ENCODE measurements around the gene RAD9A.

Gene RAD9A

DNA sequence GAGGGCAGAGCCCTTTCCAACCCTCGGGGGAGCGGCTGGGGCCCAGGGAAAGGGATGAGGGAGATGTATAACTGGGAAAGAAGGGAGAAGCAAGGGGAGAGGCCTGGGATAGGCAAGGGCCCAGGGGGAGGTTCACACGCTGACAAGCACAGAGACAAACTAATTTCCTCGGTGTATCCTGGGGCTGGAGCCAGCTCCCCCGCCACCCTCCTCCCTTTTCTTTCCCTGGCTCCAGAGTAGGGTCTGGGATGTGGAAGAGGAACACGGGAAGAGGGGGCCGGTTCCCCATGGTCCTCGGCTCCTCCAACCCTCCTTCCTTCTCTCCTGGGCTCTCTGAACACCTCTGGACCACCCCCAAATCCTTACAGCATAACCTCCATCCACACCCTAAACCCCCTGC is 25.2 kb upstream of the RAD9A start:
- no peaks in the 10 kb centered on the region for H3K27me3 Mint-ChIP-seq
- H3K27ac Mint-ChIP-seq, result peak overlapping the region; percentile 15 to 78

DNA sequence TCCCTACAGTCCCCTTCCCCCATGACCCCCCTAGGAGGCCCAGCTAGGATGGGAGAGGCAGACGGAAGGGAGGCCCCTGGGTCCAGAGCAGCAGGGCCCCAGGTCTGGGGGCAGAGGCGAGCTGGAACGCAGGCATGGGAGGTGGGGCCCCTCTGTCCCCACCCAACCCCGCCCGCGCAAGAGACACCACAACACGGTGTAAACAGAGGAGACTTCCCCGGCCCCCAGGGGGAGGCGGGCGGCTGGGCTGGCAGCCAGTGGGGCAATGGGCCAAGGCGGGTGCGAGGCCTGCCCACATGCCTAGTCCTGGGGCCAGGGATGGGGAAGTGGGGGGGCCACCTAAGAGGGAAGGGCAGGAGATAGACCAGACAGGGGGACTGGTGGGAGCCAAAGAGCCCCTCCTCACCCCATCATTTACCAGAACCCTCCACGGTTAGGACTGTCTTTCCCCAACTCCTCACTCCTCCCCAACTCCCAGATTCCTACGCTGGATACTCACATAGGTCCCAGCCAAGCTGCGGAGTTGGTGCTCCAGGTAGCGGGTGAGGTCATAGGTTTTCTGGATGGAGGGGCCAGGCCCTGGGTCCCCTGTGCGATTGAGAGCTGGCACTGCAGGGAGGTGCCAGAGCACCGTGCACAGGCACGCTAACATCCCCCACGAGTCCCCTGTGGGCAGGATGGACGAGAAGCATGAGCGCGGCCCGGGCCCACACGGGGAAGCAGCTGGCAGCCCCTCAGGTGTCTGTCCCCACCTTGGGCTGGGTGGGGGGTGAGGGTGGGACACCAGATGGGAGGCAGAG is 24.6 kb upstream of the RAD9A start:
- H3K4me3 Mint-ChIP-seq, result peak overlapping the region; percentile 82 to 89
- H3K27ac Mint-ChIP-seq, result peak overlapping the region; percentile 29 to 78
- no peaks in the 10 kb centered on the region for H3K9me3 Mint-ChIP-seq
- peaks cover 83 to 91% of the 10 kb centered on the region in 2 donors for H3K4me1 Mint-ChIP-seq (ENCODE audit: low read depth in 2 of 2)
- H3K36me3 Mint-ChIP-seq (ENCODE audit: insufficient read depth), result peaks cover 40% of the 10 kb centered on the region
- ATAC-seq (replicated peaks) (no peak), DNase-seq (no peak)
- no peaks in the 10 kb centered on the region for H3K27me3 Mint-ChIP-seq

More for the DNA sequence above, 25.2 kb upstream of the RAD9A start:
- no peak for ATAC-seq (replicated peaks)
- H3K4me1 Mint-ChIP-seq (ENCODE audit: low read depth in 2 of 2), result peaks cover 84 to 91% of the 10 kb centered on the region in 2 donors
- H3K9me3 Mint-ChIP-seq, result no peaks in the 10 kb centered on the region
- H3K4me3 Mint-ChIP-seq, result peak overlapping the region; percentile 54 to 63
- DNase-seq, result no peak
- peaks cover 35% of the 10 kb centered on the region for H3K36me3 Mint-ChIP-seq (ENCODE audit: insufficient read depth)

DNA sequence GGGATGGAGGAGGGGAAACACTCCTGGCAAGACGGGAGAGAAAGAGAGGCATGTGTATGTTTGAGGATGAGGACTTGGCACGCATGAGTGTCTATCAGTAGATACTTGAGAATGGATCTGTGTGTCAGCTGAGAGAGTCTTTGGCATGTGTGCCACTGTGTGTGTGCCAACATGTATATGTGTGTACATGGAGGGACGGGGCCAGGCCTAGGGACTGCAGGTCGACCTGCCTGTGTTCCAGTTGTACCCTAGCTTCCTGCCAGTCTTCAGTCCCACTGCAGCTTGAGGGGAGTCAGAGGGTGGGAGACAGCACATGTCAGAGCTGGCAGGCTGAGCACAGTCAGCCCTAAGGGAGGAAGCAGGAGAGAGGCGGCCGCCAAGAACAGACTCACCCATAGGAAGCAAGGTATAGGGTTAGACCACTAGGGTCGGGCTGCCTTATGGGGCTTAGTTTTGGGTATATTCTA is 24.0 kb upstream of the RAD9A start:
- H3K9me3 Mint-ChIP-seq, result no peaks in the 10 kb centered on the region
- no peak for ATAC-seq (replicated peaks)
- peak overlapping the region; percentile 82 to 89 for H3K4me3 Mint-ChIP-seq
- peaks cover 43% of the 10 kb centered on the region for H3K36me3 Mint-ChIP-seq (ENCODE audit: insufficient read depth)
- H3K27me3 Mint-ChIP-seq, result no peaks in the 10 kb centered on the region
- peaks cover 77 to 85% of the 10 kb centered on the region in 2 donors for H3K4me1 Mint-ChIP-seq (ENCODE audit: low read depth in 2 of 2)
- DNase-seq, result no peak
- H3K27ac Mint-ChIP-seq, result peak overlapping the region; percentile 29 to 71

- H3K4me3 Mint-ChIP-seq, result peak overlapping the region; percentile 82 to 89
- ATAC-seq (replicated peaks), result peak; percentile 52
- peak in 1 of 3 experiments; percentile 42 for DNase-seq
Measured at GRCh38 chr11:67368621-67369020, 23.2 kb upstream of the RAD9A start.

DNA sequence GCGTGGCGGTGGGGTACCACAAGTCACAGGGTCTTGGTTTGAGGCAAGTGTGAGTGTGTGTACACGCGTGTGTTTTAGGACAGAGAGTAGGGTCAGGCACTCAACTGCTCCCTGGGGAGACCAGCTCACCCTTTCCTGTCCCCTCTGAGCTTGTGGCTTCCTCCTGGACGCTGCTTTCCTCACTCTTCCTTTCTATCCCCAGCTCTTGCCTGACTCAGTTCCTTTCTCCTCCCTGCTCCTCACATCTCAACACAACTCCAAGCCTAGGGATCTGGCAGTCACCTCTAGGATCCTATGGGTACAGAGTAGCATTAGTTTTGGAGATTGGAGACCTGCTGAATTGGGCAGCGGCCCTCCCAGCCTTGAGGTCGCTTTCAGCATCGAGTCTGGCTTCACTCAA is 22.5 kb upstream of the RAD9A start:
- Mint-ChIP-seq H3K4me1 (ENCODE audit: low read depth in 2 of 2) (peaks cover 70 to 83% of the 10 kb centered on the region in 2 donors), H3K4me3 (peak overlapping the region; percentile 82 to 89), H3K27ac (peak overlapping the region; percentile 29 to 71), H3K27me3 (no peaks in the 10 kb centered on the region), H3K36me3 (ENCODE audit: insufficient read depth) (peaks cover 53% of the 10 kb centered on the region), H3K9me3 (no peaks in the 10 kb centered on the region)
- ATAC-seq (replicated peaks), result no peak
- DNase-seq, result no peak

More at GRCh38 chr11:67368621-67369020, 23.2 kb upstream of the RAD9A start:
- no peaks in the 10 kb centered on the region for H3K27me3 Mint-ChIP-seq
- peak overlapping the region; percentile 29 to 71 for H3K27ac Mint-ChIP-seq
- no peaks in the 10 kb centered on the region for H3K9me3 Mint-ChIP-seq
- peaks cover 47% of the 10 kb centered on the region for H3K36me3 Mint-ChIP-seq (ENCODE audit: insufficient read depth)
- peaks cover 72 to 83% of the 10 kb centered on the region in 2 donors for H3K4me1 Mint-ChIP-seq (ENCODE audit: low read depth in 2 of 2)

GRCh38 chr11:67369801-67370284 is 21.9 kb upstream of the RAD9A start:
- Mint-ChIP-seq H3K27me3 (no peaks in the 10 kb centered on the region), H3K27ac (peak overlapping the region; percentile 23 to 29), H3K4me1 (ENCODE audit: low read depth in 2 of 2) (peaks cover 68 to 82% of the 10 kb centered on the region in 2 donors), H3K36me3 (ENCODE audit: insufficient read depth) (peaks cover 51% of the 10 kb centered on the region), H3K9me3 (no peaks in the 10 kb centered on the region), H3K4me3 (peak overlapping the region; percentile 82 to 89)
- DNase-seq (no peak), ATAC-seq (replicated peaks) (no peak)

- no peak for ATAC-seq (replicated peaks)
- peaks cover 45% of the 10 kb centered on the region for H3K36me3 Mint-ChIP-seq (ENCODE audit: insufficient read depth)
- peak overlapping the region; percentile 82 to 86 for H3K27ac Mint-ChIP-seq
- H3K9me3 Mint-ChIP-seq, result no peaks in the 10 kb centered on the region
- H3K4me1 Mint-ChIP-seq (ENCODE audit: low read depth in 2 of 2), result peaks cover 64 to 77% of the 10 kb centered on the region in 2 donors
- DNase-seq, result no peak
- peak overlapping the region; percentile 82 to 89 for H3K4me3 Mint-ChIP-seq
- no peaks in the 10 kb centered on the region for H3K27me3 Mint-ChIP-seq
Measured at GRCh38 chr11:67370351-67371076, 21.3 kb upstream of the RAD9A start.

- no peaks in the 10 kb centered on the region for H3K27me3 Mint-ChIP-seq
- H3K9me3 Mint-ChIP-seq, result no peaks in the 10 kb centered on the region
- H3K4me3 Mint-ChIP-seq, result peak overlapping the region; percentile 82 to 89
- ATAC-seq (replicated peaks), result peak; percentile 24
- peak in 2 of 3 experiments; percentile 30 to 39 for DNase-seq
- H3K36me3 Mint-ChIP-seq (ENCODE audit: insufficient read depth), result peaks cover 40% of the 10 kb centered on the region
- peaks cover 59 to 76% of the 10 kb centered on the region in 2 donors for H3K4me1 Mint-ChIP-seq (ENCODE audit: low read depth in 2 of 2)
- peak overlapping the region; percentile 82 to 86 for H3K27ac Mint-ChIP-seq
Measured at GRCh38 chr11:67371189-67371910, 20.4 kb upstream of the RAD9A start.

- DNase-seq (no peak), ATAC-seq (replicated peaks) (peak; percentile 3)
- H3K9me3 Mint-ChIP-seq, result no peaks in the 10 kb centered on the region
- H3K4me3 Mint-ChIP-seq, result peak overlapping the region; percentile 82 to 89
- H3K36me3 Mint-ChIP-seq (ENCODE audit: insufficient read depth), result peaks cover 40% of the 10 kb centered on the region
- H3K4me1 Mint-ChIP-seq (ENCODE audit: low read depth in 2 of 2), result peaks cover 59 to 70% of the 10 kb centered on the region in 2 donors
- H3K27ac Mint-ChIP-seq, result peak overlapping the region; percentile 82 to 86
- no peaks in the 10 kb centered on the region for H3K27me3 Mint-ChIP-seq
Measured at GRCh38 chr11:67371911-67372320, 19.9 kb upstream of the RAD9A start.

GRCh38 chr11:67372321-67372992 is 19.3 kb upstream of the RAD9A start:
- Mint-ChIP-seq H3K4me1 (ENCODE audit: low read depth in 2 of 2) (peaks cover 58 to 69% of the 10 kb centered on the region in 2 donors), H3K27ac (peak overlapping the region; percentile 82 to 86), H3K27me3 (no peaks in the 10 kb centered on the region), H3K36me3 (ENCODE audit: insufficient read depth) (peaks cover 40% of the 10 kb centered on the region), H3K9me3 (no peaks in the 10 kb centered on the region), H3K4me3 (peak overlapping the region; percentile 89 to 98)
- no peak for ATAC-seq (replicated peaks)
- DNase-seq, result no peak

GRCh38 chr11:67372993-67373647 is 18.7 kb upstream of the RAD9A start, which contains the start of gene CLCF1:
Gene CLCF1 (minus strand): TSS chr11:67373598. CDS start chr11:67373539, 59 bp downstream.
- H3K4me1 Mint-ChIP-seq (ENCODE audit: low read depth in 2 of 2), result peaks cover 52 to 63% of the 10 kb centered on the region in 2 donors

More at GRCh38 chr11:67372993-67373647, 18.7 kb upstream of the RAD9A start, which contains the start of gene CLCF1:
- H3K4me3 Mint-ChIP-seq, result peak within 1 kb of the TSS; percentile 91 to 98
- peaks cover 36% of the 10 kb centered on the region for H3K36me3 Mint-ChIP-seq (ENCODE audit: insufficient read depth)
- peak within 1 kb of the TSS; percentile 96 to 97 for H3K27ac Mint-ChIP-seq
- ATAC-seq (replicated peaks), result peak; percentile 18
- no peaks in the 10 kb centered on the region for H3K27me3 Mint-ChIP-seq
- DNase-seq, result peak in 1 of 3 experiments; percentile 23
- no peaks in the 10 kb centered on the region for H3K9me3 Mint-ChIP-seq

Data from effector memory CD8-positive, alpha-beta T cell (primary cell).